Left ventricle myocardium inferior (tissue), 1 donor: ENCODE measurements around the gene TEX19. TPM values are rescaled to one million over a fixed set of nuclear protein-coding genes. Genes with fewer than 3 reads are reported as not detected.

Experiments used
- DNase-seq: peaks from one replicate; pipeline ENCODE4 v3.0.0-alpha.2; 2020
- H3K27ac ChIP-seq: fragments of 200-600 bp; replicated peaks from 2 replicates; pipeline ENCODE4 v1.8.0; 2021
- H3K27me3 ChIP-seq: fragments of 200-600 bp; 2 replicates; pipeline ENCODE4 v1.8.0; 2021; ENCODE audit warnings: low read depth
- H3K36me3 ChIP-seq: fragments of 200-600 bp; 2 replicates; pipeline ENCODE4 v1.8.0; 2021
- H3K4me1 ChIP-seq: fragments of 200-600 bp; 2 replicates; pipeline ENCODE4 v1.8.0; 2021
- H3K4me3 ChIP-seq: fragments of 200-600 bp; 2 replicates; pipeline ENCODE4 v1.8.0; 2021; ENCODE audit warnings: mild to moderate bottlenecking, moderate library complexity
- H3K9me3 ChIP-seq: fragments of 200-600 bp; replicated peaks from 2 replicates; pipeline ENCODE4 v1.8.0; 2021
- intact Hi-C: fragments of 100-400 bp; cut with micrococcal nuclease; formaldehyde crosslinking; loops from one replicate; pipeline ENCODE4 v1.11.0; 2022
- total RNA-seq: library from RNA; stranded (reverse); fragmentation: NEBNext Ultra II Directional; extraction: Animal tissue kit (Norgen Biotek cat#: 25700); gene quantifications from one replicate; pipeline ENCODE4 v1.2.1, GENCODE V29; 2021
- TF ChIP-seq, protein P1 (sequence below): fragments of 200-600 bp; IDR thresholded peaks from 2 replicates; pipeline ENCODE4 v1.8.0; 2021; ENCODE audit warnings: antibody characterized with exemption, mild to moderate bottlenecking, borderline replicate concordance
- donor health status: DM: no; HTN: yes; CAD: no; lungs with severe emphysema.

The TEX19 gene
- total RNA-seq, 1 donor from 2014 or later: not detected

GRCh38 chr17:82323514-82324234 lies 35.4 kb upstream of the TEX19 start:
- H3K27ac ChIP-seq: no peak overlapping the region
- peaks cover 36% of the 10 kb centered on the region for H3K27me3 ChIP-seq
- no peaks in the 10 kb centered on the region for H3K9me3 ChIP-seq
- no peaks in the 10 kb centered on the region for H3K36me3 ChIP-seq
- no peak overlapping the region for H3K4me3 ChIP-seq
- TF ChIP-seq, protein P1, sequence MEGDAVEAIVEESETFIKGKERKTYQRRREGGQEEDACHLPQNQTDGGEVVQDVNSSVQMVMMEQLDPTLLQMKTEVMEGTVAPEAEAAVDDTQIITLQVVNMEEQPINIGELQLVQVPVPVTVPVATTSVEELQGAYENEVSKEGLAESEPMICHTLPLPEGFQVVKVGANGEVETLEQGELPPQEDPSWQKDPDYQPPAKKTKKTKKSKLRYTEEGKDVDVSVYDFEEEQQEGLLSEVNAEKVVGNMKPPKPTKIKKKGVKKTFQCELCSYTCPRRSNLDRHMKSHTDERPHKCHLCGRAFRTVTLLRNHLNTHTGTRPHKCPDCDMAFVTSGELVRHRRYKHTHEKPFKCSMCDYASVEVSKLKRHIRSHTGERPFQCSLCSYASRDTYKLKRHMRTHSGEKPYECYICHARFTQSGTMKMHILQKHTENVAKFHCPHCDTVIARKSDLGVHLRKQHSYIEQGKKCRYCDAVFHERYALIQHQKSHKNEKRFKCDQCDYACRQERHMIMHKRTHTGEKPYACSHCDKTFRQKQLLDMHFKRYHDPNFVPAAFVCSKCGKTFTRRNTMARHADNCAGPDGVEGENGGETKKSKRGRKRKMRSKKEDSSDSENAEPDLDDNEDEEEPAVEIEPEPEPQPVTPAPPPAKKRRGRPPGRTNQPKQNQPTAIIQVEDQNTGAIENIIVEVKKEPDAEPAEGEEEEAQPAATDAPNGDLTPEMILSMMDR: no peak
- no peak for DNase-seq
- intact Hi-C loops: loop anchor here (10.0 kb wide), 1 partner anchor 89 kb away; no protein-coding TSS in a partner anchor
- H3K4me1 ChIP-seq: peaks cover 10% of the 10 kb centered on the region

GRCh38 chr17:82324566-82325285 lies 34.3 kb upstream of the TEX19 start:
- intact Hi-C loops: loop anchor here (10.0 kb wide), 1 partner anchor 90 kb away; no protein-coding TSS in a partner anchor
- no peak for DNase-seq
- no peak overlapping the region for H3K4me3 ChIP-seq
- no peaks in the 10 kb centered on the region for H3K36me3 ChIP-seq
- peaks cover 45% of the 10 kb centered on the region for H3K27me3 ChIP-seq
- peaks cover 10% of the 10 kb centered on the region for H3K4me1 ChIP-seq
- no peak overlapping the region for H3K27ac ChIP-seq
- TF ChIP-seq, protein P1: no peak
- H3K9me3 ChIP-seq: no peaks in the 10 kb centered on the region

GRCh38 chr17:82325286-82326180 lies 33.5 kb upstream of the TEX19 start:
- Histone ChIP-seq H3K27ac (no peak overlapping the region), H3K27me3 (peaks cover 53% of the 10 kb centered on the region), H3K9me3 (no peaks in the 10 kb centered on the region), H3K36me3 (no peaks in the 10 kb centered on the region), H3K4me3 (no peak overlapping the region), H3K4me1 (peaks cover 18% of the 10 kb centered on the region)
- intact Hi-C loops: loop anchor here (10.0 kb wide), 1 partner anchor 91 kb away; no protein-coding TSS in a partner anchor
- no peak for DNase-seq
- TF ChIP-seq, protein P1: no peak

GRCh38 chr17:82327289-82327688 lies 31.8 kb upstream of the TEX19 start:
- H3K4me1 ChIP-seq: peaks cover 19% of the 10 kb centered on the region
- no peak overlapping the region for H3K27ac ChIP-seq
- H3K27me3 ChIP-seq: peaks cover 50% of the 10 kb centered on the region
- no peak overlapping the region for H3K4me3 ChIP-seq
- intact Hi-C loops: loop anchor here (10.0 kb wide), 1 partner anchor 92 kb away; no protein-coding TSS in a partner anchor
- TF ChIP-seq, protein P1: no peak
- H3K9me3 ChIP-seq: no peaks in the 10 kb centered on the region
- no peak for DNase-seq
- no peaks in the 10 kb centered on the region for H3K36me3 ChIP-seq

DNA sequence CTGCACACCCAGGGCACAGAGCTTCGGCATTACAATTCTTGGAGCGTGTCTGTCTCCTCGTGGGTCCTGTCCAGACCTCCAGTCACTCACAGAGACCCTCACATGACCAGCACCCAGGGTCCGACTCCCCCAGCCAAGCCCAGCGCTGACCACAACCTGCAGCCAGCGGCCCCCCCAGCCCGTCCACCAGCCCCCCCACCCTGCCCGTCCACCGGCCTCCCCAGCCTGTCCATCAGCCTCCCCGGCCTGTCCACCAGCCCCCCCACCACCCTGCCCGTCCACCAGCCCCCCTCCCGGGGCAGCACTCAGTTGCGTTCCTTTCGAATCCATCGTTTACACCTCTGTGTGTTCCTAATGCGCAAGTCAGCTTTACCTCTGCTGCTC lies 31.3 kb upstream of the TEX19 start:
- no peaks in the 10 kb centered on the region for H3K36me3 ChIP-seq
- peaks cover 24% of the 10 kb centered on the region for H3K4me1 ChIP-seq
- H3K9me3 ChIP-seq: no peaks in the 10 kb centered on the region
- no peak overlapping the region for H3K27ac ChIP-seq
- no peak overlapping the region for H3K4me3 ChIP-seq
- TF ChIP-seq, protein P1: no peak
- peaks cover 50% of the 10 kb centered on the region for H3K27me3 ChIP-seq
- intact Hi-C loops: loop anchor here (10.0 kb wide), 1 partner anchor 93 kb away; no protein-coding TSS in a partner anchor
- no peak for DNase-seq
